Measurements from ENCODE around the gene YEATS4.
A peak's percentile ranks its signal among the peaks of the same experiment; 100 is the strongest.

The YEATS4 gene

DNA sequence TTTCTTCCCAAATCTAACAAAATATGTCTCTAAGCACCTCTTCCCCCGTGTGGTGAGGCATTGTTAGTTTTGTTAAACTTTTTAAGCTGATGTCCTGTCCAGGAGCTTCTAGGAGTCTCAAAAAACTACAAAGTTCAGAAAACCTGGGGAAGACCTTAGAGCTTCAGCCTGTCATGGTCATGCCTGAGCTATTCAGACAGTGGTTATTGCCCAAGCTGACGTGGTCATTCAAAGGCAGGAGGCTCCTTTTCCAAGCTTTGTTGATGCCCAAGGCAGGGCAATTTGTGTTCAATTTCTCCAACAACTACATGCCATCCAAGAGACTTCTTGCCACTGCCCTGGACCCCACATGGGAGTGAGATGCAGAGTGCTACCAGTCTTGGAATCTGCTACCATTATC, 17.1 kb upstream of the YEATS4 start:
- no peak for DNase-seq (ENCODE audit: low read depth)

DNA sequence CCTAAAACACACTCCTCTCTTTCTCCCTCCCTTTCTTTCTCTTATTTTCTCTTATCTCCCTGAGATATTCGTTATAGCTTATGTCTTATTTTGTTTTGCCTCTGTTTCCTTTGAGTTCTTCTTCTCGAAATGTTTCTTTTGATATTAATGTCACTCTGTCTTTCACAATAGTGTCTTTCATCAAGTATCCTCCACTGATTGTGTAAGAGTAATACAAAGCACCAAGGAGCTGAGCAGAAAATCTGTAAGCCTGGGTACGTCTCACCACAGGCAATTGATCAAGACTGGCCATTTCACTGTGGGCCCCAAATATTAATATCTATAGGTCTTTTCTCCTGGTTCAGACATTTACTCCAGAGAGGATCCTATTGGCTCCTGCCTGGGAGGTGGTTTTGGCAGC, 16.2 kb upstream of the YEATS4 start:
- DNase-seq (ENCODE audit: low read depth), result no peak

DNA sequence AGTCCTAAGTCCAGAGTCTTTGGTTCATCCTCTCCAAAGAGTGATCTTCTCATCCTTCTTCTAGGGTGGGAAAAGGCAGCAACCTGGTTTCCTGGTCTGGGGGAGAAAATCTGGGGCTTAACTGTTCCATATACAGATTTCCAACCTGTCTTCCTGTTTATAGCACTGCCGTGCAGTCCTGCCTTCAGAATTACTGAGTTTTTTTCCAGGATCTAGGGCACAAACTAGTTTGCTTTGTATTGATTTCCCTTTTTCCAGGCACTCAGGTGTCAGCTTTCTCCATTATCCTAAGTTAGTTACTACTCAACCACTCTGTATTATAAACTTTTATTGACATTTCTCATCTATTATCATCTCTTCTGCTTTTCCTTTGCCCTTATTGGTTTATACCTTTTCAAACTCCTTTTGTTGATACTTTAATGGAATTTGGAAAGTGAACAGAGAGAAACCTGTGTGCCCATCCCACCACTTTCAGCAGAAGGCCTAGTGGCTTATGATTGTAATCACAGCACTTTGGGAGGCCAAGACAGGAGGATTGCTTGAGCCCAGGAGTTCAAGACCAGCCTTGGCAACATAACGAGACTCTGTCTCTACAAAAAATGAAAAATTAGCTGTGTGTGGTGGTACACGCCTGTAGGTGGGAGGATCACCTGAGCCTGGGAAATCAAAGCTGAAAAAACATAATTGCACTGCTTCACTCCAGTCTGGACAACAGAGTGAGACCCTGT, 15.5 kb upstream of the YEATS4 start:
- no peak for DNase-seq (ENCODE audit: low read depth)

DNA sequence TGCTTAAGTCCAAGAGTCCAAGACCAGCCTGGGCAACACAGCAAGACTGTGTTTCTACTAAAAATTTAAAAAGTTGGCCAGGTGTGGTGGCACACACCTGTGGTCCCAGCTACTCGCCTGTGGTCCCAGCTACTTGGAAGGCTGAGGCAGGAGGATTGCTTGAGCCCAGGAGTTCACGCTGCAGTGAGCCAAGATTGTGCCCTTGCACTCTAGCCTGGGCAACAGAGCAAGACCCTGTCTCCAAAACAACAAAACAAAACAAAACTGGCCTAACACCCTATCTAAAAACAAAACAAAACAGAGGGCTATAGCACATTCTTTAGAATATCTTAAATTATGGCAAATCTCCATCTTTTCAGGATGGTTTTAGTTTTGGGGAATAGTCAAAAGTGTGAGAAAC, 14.5 kb upstream of the YEATS4 start:
- no peak for DNase-seq (ENCODE audit: low read depth)

DNA sequence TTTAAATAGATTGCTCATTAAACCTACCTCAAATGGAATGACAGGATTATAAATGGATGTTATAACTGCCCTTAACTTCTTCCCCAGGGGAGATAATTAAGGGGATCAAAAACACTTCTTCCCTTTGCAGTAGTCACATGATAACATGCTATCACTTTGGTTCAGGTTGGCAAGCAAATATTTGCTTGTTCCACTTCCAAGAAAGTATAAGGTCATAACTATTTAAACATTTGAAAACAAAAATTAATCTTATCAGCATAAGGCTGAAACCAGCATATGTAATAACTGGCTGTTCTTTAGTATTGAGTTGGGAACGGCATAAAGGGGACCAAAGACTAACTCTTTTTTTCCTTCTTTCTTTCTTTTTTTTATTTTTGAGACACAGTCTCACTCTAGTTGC, 13.8 kb upstream of the YEATS4 start:
- DNase-seq (ENCODE audit: low read depth), result no peak

DNA sequence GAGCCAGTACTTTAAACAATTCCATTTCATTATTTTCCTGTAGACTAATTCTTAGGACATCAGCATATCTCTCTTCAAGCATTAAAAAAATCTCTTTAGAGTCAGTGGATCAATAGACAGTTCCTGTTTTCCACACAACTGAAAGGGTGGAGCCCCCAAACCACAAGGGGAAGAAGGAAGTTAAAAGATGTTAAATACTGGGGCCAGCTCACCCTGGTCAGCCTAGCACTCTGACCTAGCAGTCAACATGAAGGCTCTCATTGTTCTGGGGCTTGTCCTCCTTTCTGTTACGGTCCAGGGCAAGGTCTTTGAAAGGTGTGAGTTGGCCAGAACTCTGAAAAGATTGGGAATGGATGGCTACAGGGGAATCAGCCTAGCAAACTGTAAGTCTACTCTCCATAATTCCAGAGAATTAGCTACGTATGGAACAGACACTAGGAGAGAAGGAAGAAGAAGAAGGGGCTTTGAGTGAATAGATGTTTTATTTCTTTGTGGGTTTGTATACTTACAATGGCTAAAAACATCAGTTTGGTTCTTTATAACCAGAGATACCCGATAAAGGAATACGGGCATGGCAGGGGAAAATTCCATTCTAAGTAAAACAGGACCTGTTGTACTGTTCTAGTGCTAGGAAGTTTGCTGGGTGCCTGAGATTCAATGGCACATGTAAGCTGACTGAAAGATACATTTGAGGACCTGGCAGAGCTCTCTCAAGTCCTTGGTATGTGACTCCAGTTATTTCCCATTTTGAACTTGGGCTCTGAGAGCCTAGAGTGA, 11.2 kb upstream of the YEATS4 start, which contains the start of gene LYZ:
Gene LYZ, plus strand, starts transcription at position 220 of the 777 bp plus-strand sequence. Its CDS starts 28 bp downstream, at position 248.
- DNase-seq (ENCODE audit: low read depth), result no peak

DNA sequence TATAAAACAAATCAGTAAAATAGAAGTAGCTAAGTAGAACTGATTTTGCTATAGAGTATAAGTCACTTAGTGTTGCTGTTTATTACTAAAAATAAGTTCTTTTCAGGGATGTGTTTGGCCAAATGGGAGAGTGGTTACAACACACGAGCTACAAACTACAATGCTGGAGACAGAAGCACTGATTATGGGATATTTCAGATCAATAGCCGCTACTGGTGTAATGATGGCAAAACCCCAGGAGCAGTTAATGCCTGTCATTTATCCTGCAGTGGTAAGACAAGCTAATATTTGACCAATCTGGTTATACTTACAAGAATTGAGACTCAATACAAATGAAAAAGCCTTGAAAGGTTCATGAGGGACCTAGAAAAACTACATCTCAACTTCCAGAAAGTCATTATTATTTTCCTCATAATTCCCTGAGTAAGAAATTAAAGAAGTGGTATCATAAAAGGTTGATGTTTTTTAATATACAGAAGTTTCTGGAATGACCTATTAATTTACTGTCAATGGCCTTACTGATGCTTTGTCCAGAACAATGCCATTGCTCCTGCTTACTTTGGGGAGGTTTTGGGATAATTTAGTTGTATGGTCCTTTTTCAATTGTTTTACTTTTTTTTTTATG, 9.4 kb upstream of the YEATS4 start:
- DNase-seq (ENCODE audit: low read depth), result no peak

DNA sequence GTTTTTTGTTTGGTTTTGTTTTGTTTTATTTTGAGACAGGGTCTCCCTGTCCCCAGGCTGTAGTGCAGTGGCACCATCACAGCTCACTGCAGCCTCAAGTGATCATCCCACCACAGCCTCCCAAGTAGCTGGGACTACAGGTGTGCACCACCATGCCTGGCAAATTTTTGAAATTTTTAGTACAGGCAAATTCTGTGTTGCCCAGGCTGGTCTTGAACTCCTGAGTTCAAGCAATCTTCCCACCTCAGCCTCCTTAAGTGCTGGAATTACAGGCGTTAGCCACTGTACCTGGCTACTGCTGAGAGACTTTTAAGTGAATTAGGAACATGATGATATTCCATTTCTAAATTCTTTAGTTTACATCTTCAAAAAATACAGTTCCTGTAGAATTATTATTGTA, 8.8 kb upstream of the YEATS4 start:
- no peak for DNase-seq (ENCODE audit: low read depth)

DNA sequence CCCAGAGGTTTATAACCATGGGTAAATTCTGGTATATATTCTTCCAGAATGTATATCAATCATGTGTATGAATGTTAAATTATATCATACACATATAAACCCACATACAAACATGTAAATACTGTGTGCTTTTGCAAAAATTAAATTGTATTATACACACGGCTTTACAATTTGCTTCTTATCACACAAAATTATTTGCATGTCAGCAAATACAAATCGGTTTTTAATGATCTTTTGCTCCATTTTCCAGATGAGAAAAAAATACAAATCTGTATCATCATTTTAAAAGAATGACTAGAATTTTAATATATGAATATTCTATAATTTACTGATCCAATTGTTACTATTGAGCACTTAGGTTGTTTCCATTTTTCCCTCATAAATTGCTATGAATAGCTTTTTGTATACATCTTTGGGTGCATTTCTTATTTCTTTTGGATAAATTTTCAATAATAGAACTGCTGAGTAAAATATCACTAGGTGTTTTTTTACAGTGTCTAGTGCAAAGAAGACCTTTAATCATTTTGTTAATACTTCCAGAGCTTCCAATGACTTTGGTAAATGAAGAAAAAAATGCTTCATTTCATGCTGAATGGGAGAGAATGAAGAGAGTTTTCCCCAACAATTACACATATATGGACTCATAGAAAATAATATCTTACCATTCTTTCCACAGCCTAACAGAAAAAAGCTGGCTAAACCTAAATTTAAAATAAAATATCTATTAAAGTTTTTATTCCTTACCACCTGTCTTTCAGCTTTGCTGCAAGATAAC, 7.9 kb upstream of the YEATS4 start:
- DNase-seq (ENCODE audit: low read depth), result no peak

DNA sequence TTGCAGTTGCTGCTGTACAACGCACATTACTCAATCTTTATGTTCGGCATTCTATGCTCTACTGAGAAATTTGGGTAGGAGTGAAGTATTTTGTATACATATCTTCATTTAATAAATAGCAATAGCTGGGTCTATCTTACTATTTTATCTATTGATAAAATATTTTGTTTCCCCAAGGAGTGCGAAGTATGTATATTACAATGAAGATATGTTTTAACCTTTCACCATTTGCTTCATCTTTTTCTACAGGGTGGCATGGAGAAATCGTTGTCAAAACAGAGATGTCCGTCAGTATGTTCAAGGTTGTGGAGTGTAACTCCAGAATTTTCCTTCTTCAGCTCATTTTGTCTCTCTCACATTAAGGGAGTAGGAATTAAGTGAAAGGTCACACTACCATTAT, 6.6 kb upstream of the YEATS4 start:
- DNase-seq (ENCODE audit: low read depth), result no peak

DNA sequence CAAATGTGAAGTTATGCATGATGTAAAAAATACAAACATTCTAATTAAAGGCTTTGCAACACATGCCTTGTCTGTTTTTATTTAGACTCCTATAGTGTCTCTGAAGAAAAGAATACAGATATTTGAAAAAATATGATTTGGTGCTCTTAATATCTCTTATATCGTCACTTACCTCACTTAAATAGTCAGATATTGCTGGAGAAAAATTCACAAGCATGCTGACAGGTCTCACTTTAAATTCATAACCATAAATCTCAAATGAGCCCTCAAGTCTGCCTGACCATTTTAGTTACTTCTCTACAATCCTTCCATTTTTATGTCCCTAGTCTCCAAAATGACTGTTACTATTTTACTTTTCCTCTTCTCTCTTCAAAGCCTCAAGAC, 5.4 kb upstream of the YEATS4 start:
- no peak for DNase-seq (ENCODE audit: low read depth)

DNA sequence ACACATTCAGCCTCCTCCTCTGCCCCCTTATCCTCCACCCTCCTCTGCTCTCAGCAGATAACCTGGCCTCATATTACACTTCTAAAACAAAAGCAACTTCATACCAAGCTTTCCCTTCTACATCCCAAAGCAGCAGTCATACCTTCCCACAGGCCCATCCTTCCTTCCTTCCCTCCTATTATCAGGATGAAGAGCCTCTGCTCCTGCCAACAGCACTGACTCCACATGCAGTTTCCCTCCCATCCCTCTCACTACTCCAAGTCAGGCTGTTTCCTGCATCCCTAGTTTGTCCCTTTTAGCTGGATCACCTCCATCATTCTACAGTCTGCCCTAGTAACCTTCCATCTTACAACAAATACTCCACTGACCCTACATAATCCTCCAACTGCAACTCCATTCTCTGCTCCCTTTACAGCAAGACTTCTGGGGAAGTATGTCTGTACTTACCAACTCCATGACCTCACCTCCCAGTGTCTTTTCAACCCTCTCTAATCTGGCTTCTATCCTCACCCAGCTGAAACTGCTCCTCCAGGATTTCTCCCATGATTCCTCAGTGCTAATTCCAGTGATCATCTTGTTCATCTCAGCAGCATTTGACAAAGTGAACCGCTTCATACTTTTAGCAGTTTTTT, 4.9 kb upstream of the YEATS4 start:
- no peak for DNase-seq (ENCODE audit: low read depth)

DNA sequence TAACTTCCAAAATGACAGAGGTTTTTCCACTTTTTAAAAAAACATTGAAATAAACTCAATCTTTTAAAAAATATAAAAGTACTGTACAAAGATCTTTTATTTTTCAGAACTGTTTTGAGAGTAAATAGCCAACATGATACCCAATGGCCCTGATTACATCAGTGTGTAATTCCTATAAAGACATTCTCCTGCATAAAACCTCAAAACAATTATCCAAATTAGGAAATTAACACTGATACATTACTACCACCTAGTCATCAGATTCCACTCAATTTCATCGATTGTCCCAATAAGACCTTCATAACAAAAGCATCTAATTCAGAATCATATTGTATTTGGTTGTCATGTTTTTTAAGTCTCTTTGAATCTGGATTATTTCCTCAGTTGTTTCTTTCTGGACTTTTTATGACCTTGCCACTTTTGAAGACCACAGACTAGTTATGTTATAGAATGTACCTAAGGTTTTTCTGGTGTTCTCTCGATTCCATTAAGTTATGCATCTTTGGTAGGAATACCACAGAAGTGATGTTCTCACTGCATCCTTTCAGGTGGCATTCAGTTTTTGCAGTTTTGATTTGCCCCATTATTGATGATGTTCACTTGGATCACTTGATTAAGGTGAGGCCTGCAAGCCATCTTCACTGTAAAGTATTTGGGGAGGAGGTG, 4.0 kb upstream of the YEATS4 start:
- no peak for DNase-seq (ENCODE audit: low read depth)

DNA sequence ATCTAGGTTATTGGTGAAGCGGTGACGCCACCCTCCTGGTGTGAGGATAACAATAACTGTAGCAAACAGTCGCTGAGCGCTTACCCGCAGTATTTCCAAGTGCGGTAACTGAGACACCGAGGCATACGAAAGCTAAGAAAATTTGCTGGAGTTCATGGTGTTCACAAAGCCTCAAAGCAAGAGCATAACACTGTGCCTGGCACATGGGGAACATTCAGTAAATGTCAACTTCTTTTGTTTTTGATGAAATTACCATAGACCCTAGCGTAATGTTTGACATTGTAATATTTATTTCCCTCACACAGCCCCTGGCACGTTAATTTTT, 767 bp downstream of the YEATS4 start:
- no peak for DNase-seq (ENCODE audit: low read depth)

DNA sequence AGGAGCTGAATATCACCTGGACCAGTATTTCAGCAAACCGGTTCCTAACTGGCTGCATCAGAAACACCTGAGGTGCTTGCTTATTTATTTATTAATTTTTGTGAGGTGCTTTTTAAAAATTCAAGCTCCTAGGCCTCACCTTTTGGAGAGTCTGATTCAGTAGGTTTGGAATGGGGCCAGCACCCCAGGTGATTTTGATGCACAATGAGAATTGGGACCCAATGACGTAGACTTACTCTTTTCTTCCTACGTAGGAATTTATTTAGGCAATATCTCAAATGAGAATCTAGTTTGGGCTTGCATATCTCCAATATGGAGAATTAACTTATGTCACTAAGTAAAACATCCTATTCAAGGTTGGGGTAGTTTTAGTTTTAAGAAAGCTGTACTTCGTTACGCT, 7.3 kb downstream of the YEATS4 start:
- no peak for DNase-seq (ENCODE audit: low read depth)

DNA sequence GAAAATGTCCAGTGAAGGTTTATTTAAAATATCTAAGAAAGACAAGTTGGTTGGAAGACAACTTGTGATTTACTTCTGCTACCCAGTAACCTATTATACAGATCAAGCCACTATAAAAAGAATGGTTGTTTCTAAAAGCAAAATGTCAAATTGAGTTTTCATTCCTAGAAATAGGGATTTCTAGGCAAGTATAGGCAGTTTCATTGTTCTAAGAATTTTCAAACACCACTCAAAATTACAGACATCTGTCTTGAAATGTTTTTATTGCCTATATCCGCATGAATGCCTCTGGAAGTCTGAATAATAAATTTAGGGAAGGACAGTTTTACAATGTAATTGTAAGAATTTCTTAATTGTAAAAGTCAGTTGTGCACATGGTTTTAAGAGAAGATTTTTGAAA, 8.6 kb downstream of the YEATS4 start:
- DNase-seq (ENCODE audit: low read depth), result no peak

DNA sequence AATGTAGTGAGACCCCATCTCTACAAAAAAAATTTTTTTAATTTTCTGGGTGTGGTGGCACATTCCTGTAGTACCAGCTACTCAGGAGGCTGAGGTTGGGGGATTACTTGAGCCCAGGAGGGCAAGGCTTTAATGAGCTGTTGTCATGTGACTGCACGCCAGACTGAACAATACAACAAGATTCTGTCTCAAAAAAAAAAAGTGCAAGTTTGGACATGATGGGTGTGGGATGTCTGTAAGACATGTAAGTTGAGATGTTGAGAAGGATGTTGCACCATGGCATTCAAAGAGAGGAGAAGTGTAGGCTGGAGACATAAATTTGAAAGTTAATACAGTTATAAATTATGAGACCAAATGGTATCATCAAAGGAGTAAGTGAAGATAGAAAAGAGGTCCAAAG, 23.5 kb downstream of the YEATS4 start:
- DNase-seq (ENCODE audit: low read depth), result no peak

DNA sequence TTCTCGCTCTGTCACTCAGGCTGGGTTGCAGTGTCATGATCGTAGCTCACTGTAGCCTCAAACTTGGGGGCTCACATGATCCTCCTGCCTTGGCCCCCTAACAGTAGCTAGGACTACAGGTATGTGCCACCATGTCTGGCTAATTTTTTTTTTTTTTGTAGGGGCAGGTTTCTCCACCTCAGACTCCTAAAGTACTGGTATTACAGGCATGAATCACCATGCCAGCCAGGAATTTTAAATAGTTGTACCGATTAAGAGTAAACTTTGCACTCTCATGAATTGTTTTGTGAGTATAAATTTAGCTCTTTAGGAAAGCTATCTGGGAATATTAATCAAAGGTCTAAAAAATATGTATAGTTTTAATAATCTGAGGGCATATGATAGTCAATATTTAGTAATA, 25.5 kb downstream of the YEATS4 start:
- DNase-seq (ENCODE audit: low read depth), result no peak

DNA sequence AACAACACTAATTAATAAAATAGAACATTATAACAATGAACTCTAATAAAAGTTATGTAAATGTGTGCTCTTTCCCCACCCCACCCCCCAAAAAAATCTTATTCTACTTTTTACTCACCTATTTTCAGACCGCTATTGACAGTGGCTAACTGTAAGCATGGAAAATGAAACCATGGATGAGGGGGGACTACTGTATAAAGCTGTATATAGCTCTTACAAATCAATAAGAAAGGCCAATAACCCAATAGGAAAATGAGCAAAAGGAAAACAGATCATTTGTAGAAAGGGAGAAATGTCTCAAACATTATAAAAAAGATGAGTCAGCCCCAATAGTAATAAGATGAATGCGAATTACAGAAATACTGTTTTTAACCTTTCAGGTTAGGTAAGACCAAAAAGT, 27.4 kb downstream of the YEATS4 start:
- no peak for DNase-seq (ENCODE audit: low read depth)

DNA sequence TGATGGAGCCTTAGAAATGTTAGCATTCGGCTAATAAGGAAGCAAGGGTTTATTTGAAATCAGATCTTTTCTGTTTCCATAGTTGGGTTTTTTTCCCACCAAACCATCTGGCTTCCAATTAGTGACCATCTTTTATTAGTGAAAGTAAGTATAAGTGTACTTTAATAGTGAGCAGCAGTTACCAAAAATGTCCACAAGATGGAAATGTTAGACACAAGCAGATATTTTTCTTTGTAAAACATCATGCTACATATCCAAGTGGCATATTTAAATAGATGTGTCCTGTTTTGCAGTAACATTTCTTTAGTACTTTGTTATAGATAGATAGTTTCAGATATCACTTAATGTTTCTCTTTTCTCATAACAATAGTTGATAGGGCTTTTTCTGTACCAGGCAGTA, 28.8 kb downstream of the YEATS4 start:
- DNase-seq (ENCODE audit: low read depth), result peak; percentile 79

DNA sequence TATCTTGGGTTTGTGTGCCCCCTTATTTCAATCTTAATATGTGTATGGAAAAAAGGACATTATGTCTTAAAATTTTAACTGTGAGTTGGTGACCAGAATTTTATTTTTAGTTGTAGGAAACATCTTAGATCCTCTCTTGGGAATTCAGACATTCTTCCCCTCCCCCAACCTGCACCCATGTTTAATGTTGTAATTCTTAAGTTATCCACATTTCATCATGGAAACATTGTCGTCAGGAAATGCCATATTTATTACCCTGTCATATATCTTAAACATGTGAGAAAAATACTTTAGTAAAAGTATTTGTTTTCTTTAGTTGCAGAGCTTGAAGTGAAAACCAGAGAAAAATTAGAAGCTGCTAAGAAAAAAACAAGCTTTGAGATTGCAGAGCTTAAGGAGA, 30.3 kb downstream of the YEATS4 start:
- DNase-seq (ENCODE audit: low read depth), result peak; percentile 92
